Activated CD8-positive, alpha-beta memory T cell treated with anti-CD3 and anti-CD28 coated beads, Interleukin-2, amount 50 U/mL, for 1 hour (primary cell): ENCODE data around the gene TYMP.

Source experiments
- DNase-seq: peaks from one replicate; pipeline ENCODE4 v3.0.0-alpha.2; 2020; ENCODE audit errors: extremely low read depth

TYMP gene

DNA sequence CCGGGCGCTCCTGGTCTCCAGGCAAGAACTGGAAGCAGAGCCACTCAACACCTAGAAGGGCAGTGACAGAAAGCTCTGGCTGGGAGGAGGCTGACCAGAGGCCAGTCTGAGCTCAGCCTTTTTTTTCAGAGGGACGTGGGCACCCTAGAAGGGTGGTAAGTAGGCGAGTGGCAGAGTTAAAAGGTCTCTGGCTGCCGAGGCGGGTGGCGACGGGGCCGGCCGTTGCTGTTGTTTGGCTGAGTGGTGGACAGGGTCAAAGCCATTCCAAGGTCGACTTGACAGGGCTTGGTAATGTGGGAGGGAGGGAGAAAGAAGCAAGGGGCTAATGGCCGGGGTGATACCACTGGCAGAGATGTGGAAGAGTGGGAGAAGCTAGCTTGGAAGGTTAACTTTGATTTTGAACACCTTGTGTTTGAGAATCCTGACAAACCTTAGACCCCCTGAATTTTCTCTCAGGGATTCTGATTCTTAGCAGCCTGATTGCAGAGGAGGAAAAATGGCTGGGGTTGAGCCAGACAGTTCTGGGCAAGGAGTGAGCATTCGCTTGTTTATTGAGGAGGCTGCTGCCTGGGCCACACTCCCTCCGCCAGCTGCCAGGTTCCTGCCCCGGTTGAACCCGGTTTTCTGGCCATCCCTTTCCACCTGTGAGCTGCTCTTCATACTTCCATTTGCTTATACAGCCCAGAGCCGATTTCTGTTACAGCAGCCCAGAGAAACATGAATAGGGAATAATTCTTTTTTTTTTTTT, 33.8 kb upstream of the TYMP start:
- no peak for DNase-seq

DNA sequence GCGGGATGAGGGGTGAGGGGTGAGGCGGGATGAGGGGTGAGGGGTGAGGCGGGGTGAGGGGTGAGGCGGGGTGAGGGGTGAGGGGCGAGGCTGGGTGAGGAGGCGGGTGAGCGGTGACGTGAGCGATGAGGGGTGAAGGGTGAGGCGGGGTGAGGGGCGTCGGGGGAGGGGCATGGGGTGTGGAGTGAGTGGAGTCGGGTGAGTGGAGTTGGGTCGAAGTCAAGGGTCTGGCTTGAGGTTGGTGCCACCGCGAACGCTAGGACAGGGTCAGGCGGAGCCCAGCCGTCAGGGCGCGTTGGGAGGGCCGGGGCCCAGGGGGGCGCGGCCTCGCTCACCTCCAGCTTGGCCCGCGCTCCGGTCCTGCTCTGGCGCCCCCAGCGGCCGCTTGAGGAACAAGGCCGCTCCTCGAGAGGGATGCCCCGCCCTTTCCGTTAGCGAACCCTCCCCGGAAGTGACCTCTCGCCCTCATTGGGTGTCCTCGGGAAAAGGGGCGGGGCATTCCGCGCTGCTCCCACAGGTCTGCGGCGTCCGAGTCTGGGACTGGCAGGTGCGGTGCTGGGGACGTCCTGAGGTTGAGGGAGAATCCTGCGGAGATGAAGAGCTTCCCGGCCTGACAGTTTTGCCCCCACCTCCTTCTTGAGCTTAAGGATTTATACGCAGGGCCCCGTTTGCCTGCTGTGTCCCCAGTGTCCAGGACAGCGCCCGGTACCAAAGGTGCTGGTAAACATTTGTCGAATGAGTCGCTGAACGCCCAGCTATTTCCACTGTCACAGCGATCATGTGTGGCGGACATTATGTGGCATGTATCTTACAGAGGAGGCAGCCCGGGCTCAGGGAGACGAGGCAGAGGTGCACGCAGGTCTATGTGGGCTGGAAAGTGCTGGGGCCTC, 33.0 kb upstream of the TYMP start, which contains the start of gene SYCE3:
TSS of gene SYCE3 (minus strand) at position 397 of the 890 bp plus-strand sequence. CDS start 6,514 bp downstream, outside the sequence.
- peak; percentile 89 for DNase-seq

DNA sequence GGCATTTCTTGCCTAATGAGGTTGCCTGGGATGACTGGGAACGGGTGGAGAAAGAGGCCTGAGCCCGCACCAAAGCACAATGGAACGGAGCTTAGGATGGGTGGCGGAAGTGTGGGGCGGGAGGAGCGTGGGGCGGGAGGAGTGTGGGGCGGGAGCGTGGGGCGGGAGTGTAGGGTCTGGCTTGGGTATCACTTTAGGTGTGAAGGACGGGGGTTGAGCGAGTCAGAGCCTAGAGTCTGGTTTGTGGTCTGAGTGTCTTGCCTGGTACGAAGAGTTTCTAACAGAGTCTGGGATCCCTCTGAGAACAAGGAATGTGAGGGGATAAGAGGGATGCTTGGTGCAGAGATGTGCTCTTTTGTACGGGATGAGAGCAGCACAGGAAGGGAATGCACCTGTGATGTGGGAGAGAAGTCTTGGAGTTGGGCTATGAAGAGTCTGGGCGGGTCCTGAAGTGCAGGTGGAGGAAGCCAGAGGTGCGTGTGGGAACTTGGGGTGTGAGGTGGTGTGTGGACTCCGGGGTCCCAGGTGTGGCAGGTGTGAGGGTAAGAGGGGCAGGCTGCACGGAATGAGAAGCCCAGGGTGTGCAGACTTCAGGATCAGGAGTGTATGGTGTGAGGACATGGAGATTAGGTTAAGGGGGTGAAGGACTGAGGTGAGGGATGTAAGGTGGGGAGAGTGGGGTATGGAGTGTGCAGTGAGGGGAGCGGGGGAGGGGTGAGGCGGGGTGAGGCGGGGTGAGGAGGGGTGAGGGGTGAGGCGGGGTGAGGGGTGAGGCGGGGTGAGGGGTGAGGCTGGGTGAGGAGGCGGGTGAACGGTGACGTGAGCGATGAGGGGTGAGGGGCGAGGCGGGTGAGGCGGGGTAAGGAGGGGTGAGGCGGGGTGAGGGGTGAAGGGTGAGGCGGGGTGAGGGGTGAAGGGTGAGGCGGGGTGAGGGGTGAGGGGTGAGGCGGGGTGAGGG, 31.9 kb upstream of the TYMP start:
- no peak for DNase-seq

DNA sequence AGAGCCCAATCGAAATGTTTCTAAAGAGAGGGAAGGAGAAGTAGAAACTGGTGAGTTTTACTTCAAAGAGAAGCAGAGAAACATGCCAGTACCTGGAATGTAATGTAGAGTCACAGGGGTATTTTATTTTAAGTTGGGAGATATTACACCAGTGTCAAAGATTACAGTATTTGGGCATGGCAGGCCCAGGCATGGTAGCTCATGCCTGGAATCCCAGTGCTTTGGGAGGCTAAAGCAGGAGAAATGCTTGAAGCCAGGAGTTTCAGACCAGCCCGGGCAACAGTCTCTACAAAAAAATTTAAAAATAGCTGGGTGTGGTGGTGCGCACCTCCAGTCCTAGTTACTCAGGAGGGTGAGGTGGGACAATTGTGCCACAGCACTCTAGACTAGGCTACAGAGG, 30.2 kb upstream of the TYMP start:
- no peak for DNase-seq

DNA sequence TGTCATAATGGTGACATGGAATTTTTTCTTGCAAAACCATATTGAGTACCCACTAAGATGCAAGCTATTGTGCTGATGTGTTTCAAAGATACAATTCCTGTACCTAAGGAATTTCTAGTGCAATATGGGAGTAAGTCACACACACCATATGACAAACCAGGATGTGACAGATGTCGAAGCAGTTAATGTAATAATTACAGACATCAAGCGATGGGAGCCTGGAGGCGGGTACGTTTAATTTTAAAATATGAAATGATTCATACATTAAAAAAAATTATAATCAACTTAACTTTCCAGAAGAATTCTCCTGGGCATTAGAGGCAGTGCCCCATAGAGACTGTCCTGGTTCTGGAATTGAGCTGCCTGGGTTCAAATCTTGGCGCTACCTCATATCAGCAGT, 26.9 kb upstream of the TYMP start:
- DNase-seq: no peak

DNA sequence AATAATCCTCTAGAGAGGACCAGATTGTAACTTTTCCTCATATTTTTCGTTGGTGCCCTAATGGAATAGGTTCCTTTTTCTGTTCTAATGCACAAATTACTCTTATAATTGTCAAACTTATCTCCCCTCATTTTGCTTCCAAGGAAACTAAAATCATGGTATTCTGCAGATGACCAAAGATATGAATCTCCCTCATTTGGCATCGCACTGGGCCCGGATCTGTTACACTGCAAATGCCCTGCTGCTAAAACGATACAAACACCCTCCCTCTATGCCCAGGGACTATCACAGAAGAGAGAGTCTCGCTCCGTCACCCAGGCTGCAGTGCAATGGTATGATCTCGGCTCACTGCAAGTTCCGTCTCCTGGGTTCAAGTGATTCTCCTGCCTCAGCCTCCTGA, 23.5 kb upstream of the TYMP start:
- no peak for DNase-seq

DNA sequence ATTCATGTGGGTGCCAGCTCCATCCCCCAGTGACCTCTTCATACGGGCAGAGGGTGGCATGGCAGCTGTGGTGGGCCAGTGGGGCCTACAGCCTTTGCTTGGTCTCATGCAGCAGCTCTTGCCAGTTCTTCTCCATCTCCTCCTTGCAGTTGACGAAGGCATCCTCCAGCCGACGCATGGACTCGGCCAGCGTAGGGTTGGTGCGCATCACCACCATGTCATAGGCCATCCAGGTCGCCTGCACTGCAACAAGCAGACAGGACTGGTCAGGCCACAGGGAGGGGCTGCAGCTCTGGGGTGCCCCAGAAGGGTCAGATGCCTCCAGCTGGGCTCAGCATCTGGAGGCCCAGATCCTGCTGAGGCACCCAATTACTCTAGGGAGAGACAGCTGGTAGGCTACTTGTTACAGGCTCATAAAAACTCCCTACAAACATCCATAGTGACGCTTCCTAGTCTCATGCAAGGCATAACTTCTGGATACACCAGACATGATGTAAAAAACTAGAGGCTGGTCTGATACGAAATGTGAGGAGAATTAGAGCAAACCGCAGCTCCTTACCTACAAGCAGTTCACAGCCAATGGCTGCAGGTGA, 21.4 kb upstream of the TYMP start:
- DNase-seq: no peak

DNA sequence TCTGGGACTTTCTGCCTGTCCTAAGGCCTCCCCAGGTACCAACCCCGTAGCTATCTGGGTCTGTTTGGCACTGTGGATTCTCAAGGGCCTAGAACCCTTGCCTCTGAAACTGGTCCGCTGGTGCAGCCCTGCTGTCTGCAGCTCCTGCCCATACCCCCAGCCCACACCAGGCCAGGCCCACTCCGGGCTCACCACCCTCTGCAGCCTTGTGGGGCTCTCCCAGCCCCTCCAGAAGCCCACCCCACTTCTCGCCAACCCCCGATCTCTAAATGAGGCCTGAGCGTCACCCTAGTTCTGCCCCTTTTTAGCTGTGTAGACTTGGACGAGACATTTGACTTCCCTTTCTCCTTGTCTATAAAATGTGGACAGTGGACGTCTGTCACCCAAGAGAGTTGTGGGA, 20.6 kb upstream of the TYMP start:
- DNase-seq: no peak

DNA sequence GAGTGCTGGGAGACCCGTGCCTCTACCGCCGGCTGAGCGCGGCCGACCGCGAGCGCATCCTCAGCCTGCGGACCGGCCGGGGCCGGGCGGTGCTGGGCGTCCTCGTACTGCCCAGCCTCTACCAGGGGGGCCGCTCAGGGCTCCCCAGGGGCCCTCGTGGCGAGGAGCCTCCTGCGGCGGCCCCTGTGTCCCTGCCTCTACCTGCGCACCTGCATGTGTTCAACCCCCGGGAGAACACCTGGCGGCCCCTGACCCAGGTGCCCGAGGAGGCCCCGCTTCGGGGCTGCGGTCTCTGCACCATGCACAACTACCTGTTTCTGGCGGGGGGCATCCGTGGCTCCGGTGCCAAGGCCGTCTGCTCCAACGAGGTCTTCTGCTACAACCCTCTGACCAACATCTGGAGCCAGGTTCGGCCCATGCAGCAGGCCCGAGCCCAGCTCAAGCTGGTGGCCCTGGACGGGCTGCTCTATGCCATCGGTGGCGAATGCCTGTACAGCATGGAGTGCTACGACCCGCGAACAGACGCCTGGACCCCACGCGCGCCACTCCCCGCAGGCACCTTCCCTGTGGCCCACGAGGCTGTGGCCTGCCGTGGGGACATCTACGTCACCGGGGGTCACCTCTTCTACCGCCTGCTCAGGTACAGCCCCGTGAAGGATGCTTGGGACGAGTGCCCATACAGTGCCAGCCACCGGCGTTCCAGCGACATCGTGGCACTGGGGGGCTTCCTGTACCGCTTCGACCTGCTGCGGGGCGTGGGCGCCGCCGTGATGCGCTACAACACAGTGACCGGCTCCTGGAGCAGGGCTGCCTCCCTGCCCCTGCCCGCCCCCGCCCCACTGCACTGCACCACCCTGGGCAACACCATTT, 19.3 kb upstream of the TYMP start:
- no peak for DNase-seq

DNA sequence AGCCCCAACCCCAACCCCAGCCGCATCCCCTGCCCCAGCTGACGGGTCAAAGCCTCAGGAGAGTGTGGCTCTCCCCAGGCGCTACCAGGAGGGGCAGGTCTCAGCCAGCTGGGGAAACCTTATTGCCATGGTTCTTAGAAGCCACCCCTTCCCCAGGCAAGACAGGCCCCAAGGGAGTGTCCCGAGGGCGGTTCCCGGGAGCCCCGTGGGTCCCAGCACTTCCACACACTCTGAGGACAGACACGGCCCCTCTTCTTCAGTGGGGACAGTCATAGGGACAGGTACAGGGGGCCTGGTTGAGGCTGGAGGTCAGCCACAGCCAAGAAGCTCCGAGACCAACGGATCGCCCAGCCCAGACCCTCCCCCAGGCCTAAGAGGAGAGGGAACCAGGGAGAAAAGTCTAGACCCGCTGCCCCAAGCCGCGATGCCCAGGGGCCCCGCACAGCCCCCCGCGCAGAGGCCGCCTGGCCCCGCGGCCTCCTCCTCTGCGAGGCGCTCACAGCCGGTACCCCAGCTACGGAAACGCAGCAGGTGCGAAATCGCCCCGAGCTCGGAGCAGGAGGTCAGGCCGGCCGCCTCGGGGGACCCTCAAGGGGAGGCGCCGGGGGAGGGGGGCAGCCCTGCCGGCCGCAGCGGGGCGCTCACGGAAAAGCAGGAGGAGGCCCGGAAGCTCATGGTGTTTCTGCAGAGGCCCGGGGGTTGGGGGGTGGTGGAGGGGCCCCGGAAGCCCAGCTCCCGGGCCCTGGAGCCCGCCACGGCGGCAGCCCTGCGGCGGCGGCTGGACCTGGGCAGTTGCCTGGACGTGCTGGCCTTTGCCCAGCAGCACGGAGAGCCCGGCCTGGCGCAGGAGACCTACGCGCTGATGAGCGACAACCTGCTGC, 18.5 kb upstream of the TYMP start:
- DNase-seq: no peak

DNA sequence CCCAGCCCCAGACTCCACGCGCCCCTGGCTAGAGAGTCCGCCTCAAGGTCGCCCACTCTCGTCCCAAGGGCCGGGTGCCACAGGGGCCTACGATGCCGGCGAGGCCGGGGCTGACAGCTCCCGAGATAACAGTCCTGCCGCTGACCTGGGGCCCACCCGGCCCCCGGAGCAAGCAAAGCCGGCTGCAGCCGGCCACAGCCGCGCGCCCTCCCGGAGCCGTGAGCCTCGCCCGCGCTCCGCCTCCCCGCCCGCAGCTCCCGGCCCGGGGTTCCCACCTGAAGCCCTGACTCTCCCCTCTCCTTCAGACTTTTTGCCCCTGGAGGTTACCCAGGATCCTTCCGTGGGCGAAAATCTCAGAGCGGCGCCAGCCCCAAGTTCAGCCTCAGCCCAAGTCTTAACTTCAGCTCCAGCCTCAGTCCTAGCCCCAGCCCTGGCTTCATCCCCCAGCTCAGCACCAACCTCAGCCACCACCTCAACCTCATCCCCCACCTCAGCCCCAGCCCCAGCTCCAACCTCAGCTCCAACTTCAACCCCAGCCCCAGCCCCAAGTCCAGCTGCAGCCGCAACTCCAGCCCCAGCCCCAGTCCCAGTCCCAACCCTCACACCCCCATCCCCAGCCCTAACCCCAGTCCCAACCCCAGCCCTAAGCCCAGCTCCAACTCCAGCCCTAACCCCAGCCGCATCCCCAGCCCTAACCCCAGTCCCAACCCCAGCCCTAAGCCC, 17.6 kb upstream of the TYMP start:
- DNase-seq: no peak

DNA sequence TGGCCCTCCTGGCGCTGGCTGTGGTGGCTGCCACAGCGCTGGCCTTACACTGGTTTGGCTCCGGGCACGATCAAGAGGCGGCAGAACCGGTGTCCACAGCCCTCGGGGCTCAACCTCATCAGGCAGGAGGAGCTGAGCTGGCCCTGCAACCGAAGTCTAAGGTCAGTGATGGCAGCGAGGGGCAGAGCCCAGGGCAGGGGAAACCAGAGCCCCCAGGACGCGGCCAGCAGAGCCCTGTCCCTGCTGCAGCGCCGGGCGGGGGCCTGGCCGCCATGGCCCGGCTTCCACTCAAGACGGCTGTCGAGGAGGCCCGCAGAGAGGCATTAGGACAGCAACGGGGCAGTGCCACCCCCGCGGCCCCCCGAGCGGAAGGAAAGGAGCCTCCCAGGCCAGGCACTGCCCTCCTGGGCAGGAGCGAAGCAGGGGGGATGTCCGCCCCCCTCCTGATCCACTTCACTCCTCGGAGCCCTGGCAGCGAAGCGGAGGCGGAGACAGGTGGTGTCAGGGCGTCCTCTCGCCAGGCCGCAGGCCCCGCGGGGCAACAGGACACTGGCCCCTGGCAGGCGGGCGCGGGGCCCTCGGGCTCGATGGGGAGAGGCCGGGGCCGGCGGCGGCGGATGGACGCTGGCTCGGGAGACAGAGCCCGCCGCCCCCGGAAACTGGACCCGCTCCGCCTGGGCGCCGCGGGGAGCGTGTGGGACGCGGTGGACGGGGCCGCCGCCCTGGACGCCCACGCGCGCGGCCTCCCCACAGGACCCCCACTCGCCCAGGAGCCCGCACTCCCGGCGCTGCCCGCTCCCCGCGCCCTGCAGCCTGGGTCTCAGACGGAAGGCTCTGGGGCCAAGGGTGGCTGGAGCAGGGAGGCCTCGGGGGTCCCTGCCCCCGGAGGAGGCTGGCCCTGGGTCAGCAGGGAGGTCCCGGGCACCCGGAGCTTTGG, 16.8 kb upstream of the TYMP start:
- DNase-seq: no peak

DNA sequence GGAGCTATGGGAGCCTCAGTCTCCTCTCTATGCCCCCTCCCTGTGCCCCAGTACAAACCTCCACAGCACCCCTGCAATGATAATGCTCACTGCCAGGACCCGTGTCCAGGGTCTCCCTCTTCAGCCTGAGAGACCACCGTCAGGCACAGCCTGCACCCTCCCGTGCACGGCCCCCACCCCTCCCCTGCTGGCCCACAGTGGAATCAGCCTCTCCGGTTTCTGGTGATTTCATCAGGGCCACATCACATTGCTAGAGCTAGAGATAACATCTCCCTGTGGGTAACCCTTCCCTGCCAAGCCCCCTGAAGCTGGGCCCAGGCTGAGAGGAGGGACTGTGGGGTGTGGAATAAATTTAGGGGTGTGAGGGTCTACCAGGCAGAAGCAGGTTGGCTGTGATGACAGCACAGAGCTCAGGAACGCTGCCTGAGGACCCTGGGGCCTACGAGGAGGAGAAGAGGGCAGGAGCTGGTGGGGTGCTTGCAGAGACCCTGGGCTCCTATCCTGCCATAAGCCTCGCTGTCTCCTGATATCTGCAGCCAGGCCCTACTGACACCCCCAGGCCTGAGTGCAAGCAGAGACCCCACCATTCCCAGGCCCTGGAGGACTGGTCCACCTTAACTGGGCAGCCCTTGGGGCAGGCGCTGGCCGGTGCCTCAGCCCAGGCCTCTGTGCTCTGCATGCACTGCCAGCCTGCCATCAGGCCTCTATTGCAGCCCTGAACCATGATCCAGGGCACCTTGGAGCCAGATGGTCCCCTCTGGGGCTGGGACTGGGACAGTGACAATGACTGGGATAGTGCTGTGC, 15.9 kb upstream of the TYMP start, which contains the start of gene KLHDC7B:
TSS of gene KLHDC7B (plus strand) at position 378 of the 804 bp plus-strand sequence. CDS start at position 723, 345 bp downstream.
- no peak for DNase-seq

DNA sequence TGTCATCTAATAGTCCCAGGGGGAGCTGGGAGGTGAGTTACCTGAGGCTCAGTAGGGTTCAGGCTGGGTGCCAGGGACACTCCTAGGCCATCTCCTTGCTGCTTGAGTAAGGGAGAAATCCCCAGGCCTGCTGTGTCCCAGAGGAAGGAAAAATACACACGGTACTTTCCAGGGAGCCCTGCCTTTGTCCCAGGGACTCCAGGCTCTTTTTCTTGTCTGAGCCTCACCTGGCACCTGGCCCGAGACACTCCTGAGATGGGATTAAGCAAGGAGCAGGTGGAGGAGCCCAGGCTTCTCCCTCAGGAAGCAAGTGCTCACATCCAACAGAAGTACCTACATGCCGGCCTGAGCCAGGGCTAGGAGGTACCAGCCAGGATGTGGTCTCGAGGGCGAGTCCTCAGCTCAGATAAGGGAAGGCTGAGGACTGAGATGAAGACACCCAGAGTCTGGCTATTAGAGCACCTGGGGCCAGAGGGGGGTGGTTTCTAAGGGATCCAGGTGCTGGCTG, 15.0 kb upstream of the TYMP start:
- DNase-seq: no peak

DNA sequence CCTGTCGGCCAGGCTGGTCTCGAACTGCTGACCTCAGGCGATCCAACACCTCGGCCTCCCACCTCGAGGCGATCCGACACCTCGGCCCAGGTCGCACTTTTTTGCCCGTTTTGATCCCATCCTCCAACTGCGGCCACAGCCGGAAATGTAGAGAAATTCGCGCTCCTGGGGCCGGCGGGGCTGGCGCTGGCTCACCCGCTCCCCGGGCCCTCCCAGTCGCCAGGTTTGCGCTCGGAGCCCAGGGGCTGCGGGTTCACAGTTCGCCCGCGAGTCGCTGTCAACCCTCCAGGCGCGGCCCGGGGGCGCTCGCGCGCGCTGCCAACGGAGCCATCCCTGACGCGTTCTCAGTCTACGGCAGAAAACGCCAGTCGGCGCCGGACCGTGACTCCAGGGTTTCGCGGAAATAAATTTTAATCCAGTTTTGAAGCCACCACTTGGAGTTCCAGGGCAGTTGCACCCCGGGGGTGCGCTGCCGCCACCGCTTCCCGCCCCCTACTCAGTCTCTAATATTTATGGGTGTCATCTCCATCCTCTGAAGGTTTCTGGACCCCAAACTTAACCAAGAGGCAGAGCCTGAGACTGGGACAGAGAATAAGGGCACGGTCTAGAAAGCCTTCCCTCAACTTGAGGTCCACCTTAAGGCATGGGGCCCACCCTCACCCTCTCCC, 14.4 kb upstream of the TYMP start:
- no peak for DNase-seq

DNA sequence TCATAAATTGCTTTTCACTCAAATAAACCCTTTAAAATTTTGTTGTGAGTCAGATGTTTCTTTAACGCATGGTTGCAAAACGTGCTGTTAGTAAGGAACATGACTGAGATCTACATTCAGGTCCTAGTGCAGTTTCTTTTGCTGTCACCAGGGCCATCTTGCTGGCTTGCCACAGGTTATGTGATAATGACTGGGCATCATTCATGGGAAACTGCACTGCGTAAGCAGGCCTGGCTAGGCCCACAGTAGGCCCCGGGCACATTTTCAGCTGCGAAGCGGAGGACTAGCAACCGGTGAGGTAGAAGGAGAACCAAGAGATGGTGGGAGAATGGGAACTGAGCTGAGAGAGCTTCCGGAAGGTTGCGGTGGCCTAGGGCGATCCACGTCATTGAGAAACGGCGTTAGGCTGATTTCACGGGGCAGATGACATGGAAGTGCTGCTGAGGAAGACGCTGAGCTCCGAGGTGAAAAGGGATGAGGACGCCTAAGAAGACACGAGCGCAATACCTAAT, 12.7 kb upstream of the TYMP start:
- no peak for DNase-seq
